Parathyroid adenoma (tissue), 2 donors: ENCODE measurements around the gene CXCL11.

Source experiments
- H2AFZ ChIP-seq: fragments of 300-600 bp; sonication (generic); one replicate; pipeline ENCODE4 v1.7.0; 2017; ENCODE audit warnings: antibody characterized with exemption, mild to moderate bottlenecking
- H3K27ac ChIP-seq: fragments of 300-600 bp; sonication (generic); one replicate; pipeline ENCODE4 v1.7.0; 2017
- H3K27me3 ChIP-seq: fragments of 300-600 bp; sonication (generic); one replicate; pipeline ENCODE4 v1.7.0; 2017; ENCODE audit warnings: low read length; ENCODE audit not compliant: control insufficient read depth, insufficient read depth
- H3K36me3 ChIP-seq: fragments of 300-600 bp; sonication (generic); one replicate; pipeline ENCODE4 v1.7.0; 2017; ENCODE audit warnings: low read length; ENCODE audit not compliant: control insufficient read depth, insufficient read depth
- H3K4me1 ChIP-seq: fragments of 300-600 bp; sonication (generic); one replicate; pipeline ENCODE4 v1.7.0; 2017; ENCODE audit warnings: control low read depth
- H3K4me2 ChIP-seq: fragments of 300-600 bp; sonication (generic); one replicate; pipeline ENCODE4 v1.7.0; 2017; ENCODE audit warnings: low read length
- H3K4me3 ChIP-seq: fragments of 300-600 bp; sonication (generic); one replicate; pipeline ENCODE4 v1.7.0; 2017; ENCODE audit warnings: low read depth, low read length
- H3K79me2 ChIP-seq: fragments of 300-600 bp; sonication (generic); one replicate; pipeline ENCODE4 v1.7.0; 2017; ENCODE audit warnings: control low read depth
- H3K9ac ChIP-seq: fragments of 300-600 bp; sonication (generic); one replicate; pipeline ENCODE4 v1.7.0; 2017; ENCODE audit warnings: mild to moderate bottlenecking
- H3K9me3 ChIP-seq: fragments of 300-600 bp; sonication (generic); one replicate; pipeline ENCODE4 v1.7.0; 2017; ENCODE audit warnings: low read length; ENCODE audit not compliant: control insufficient read depth
- CTCF ChIP-seq: fragments of 300-600 bp; sonication (generic); IDR thresholded peaks from one replicate; pipeline ENCODE4 v1.7.0; 2017; ENCODE audit warnings: antibody characterized with exemption, mild to moderate bottlenecking
- donor health status: primary hyperparathyroidism.

CXCL11 gene

GRCh38 chr4:76035799-76036380 lies at the start of gene CXCL11:
Gene CXCL11 (minus strand): TSS chr4:76036070. CDS start chr4:76035987, 83 bp downstream.
- Histone ChIP-seq H3K4me2 (no peak within 1 kb of the TSS), H3K9ac (no peak within 1 kb of the TSS), H3K4me3 (no peak within 1 kb of the TSS), H2AFZ (no peak within 1 kb of the TSS), H3K4me1 (no peaks in the 10 kb centered on the region), H3K9me3 (no peaks in the 10 kb centered on the region), H3K79me2 (no peaks in the 10 kb centered on the region), H3K27ac (no peak within 1 kb of the TSS), H3K27me3 (no peaks in the 10 kb centered on the region), H3K36me3 (no peaks in the 10 kb centered on the region)
- no peak for TF ChIP-seq CTCF

- TF ChIP-seq CTCF = no peak
- H3K4me2 ChIP-seq = no peak overlapping the region
- no peaks in the 10 kb centered on the region for H3K79me2 ChIP-seq
- H3K9me3 ChIP-seq = no peaks in the 10 kb centered on the region
- no peak overlapping the region for H3K4me3 ChIP-seq
- no peaks in the 10 kb centered on the region for H3K36me3 ChIP-seq
- peaks cover 2% of the 10 kb centered on the region for H3K4me1 ChIP-seq
- no peak overlapping the region for H3K9ac ChIP-seq
- H3K27me3 ChIP-seq = no peaks in the 10 kb centered on the region
- H3K27ac ChIP-seq = no peak overlapping the region
- H2AFZ ChIP-seq = peak overlapping the region; percentile 11
Measured at GRCh38 chr4:76084542-76084941, 48.7 kb upstream of the CXCL11 start.

- H3K36me3 ChIP-seq = no peaks in the 10 kb centered on the region
- H2AFZ ChIP-seq = no peak overlapping the region
- no peaks in the 10 kb centered on the region for H3K79me2 ChIP-seq
- H3K4me2 ChIP-seq = no peak overlapping the region
- peaks cover 2% of the 10 kb centered on the region for H3K4me1 ChIP-seq
- no peaks in the 10 kb centered on the region for H3K9me3 ChIP-seq
- no peak overlapping the region for H3K27ac ChIP-seq
- no peak overlapping the region for H3K9ac ChIP-seq
- no peaks in the 10 kb centered on the region for H3K27me3 ChIP-seq
- TF ChIP-seq CTCF = no peak
- no peak overlapping the region for H3K4me3 ChIP-seq
Measured at GRCh38 chr4:76083386-76083988, 47.6 kb upstream of the CXCL11 start.

GRCh38 chr4:76078033-76078613 lies 42.3 kb upstream of the CXCL11 start:
- H3K9ac ChIP-seq = no peak overlapping the region
- H3K27ac ChIP-seq = no peak overlapping the region
- no peaks in the 10 kb centered on the region for H3K9me3 ChIP-seq
- H3K4me1 ChIP-seq = no peaks in the 10 kb centered on the region
- no peak overlapping the region for H3K4me3 ChIP-seq
- no peaks in the 10 kb centered on the region for H3K36me3 ChIP-seq
- H3K27me3 ChIP-seq = no peaks in the 10 kb centered on the region
- H3K79me2 ChIP-seq = no peaks in the 10 kb centered on the region
- no peak overlapping the region for H3K4me2 ChIP-seq
- H2AFZ ChIP-seq = no peak overlapping the region
- TF ChIP-seq CTCF = no peak
